WTC11 (cell line): Measurements from ENCODE around the gene FMNL2. TPM values are rescaled to one million over a fixed set of nuclear protein-coding genes. Genes with fewer than 3 reads are reported as not detected.

ENCODE experiments used
- ATAC-seq: fragments of 200-7000 bp; cut with Tn5 transposase; 2 replicates; pipeline ENCODE4 v1.10.0; 2021; ENCODE audit warnings: mild to moderate bottlenecking, moderate library complexity
- CTCF ChIA-PET: fragments of 300-600 bp; sonication (Branson Sonifier 250); formaldehyde crosslinking; loops from one replicate; lab custom pipeline; 2021; ENCODE audit warnings: antibody characterized with exemption; lab: Charles Lee
- POLR2A ChIA-PET: fragments of 350-600 bp; sonication (Branson Sonifier 250); formaldehyde crosslinking; loops from one replicate; lab custom pipeline; 2021; ENCODE audit warnings: antibody characterized with exemption; lab: Charles Lee
- DNase-seq: peaks from one replicate; pipeline ENCODE4 v3.0.0; 2021; ENCODE audit warnings: low spot score
- H3K27ac Mint-ChIP-seq: 2 replicates; pipeline ENCODE4 v1.8.0; 2021; ENCODE audit warnings: mixed read lengths
- H3K27me3 Mint-ChIP-seq: 2 replicates; pipeline ENCODE4 v1.8.0; 2021; ENCODE audit warnings: low read depth, mild to moderate bottlenecking, moderate library complexity, mixed read lengths
- H3K36me3 Mint-ChIP-seq: 2 replicates; pipeline ENCODE4 v1.8.0; 2021; ENCODE audit warnings: mixed read lengths
- H3K4me1 Mint-ChIP-seq: 2 replicates; pipeline ENCODE4 v1.8.0; 2022; ENCODE audit warnings: mixed read lengths
- H3K4me3 Mint-ChIP-seq: 2 replicates; pipeline ENCODE4 v1.8.0; 2021; ENCODE audit warnings: mild to moderate bottlenecking, moderate library complexity, mixed read lengths
- H3K9me3 Mint-ChIP-seq: 2 replicates; pipeline ENCODE4 v1.8.0; 2021; ENCODE audit warnings: mixed read lengths
- GABPB1 ChIP-seq: sonication (generic); formaldehyde crosslinking; IDR thresholded peaks from 2 replicates; pipeline ENCODE4 v1.8.1; 2023; ENCODE audit warnings: mild to moderate bottlenecking, missing genetic modification reagents
- IRF2 ChIP-seq: sonication (generic); formaldehyde crosslinking; IDR thresholded peaks from 2 replicates; pipeline ENCODE4 v1.8.0; 2022; ENCODE audit warnings: low read depth, missing genetic modification reagents, borderline replicate concordance
- NFYB ChIP-seq: sonication (generic); formaldehyde crosslinking; conservative IDR thresholded peaks from 2 replicates; pipeline ENCODE4 v1.8.0; 2022; ENCODE audit warnings: low read depth, missing genetic modification reagents
- NR3C1 ChIP-seq: sonication (generic); formaldehyde crosslinking; conservative IDR thresholded peaks from 2 replicates; pipeline ENCODE4 v1.8.1; 2023; ENCODE audit warnings: low read depth, mild to moderate bottlenecking, missing genetic modification reagents
- OVOL2 ChIP-seq: fragments of 250-450 bp; sonication (Bioruptor Pico); IDR thresholded peaks from 2 replicates; pipeline ENCODE4 v1.9.0; 2021; ENCODE audit warnings: mild to moderate bottlenecking, borderline replicate concordance
- RELA ChIP-seq: sonication (generic); formaldehyde crosslinking; IDR thresholded peaks from 2 replicates; pipeline ENCODE4 v1.8.1; 2022; ENCODE audit warnings: missing genetic modification reagents, mild to moderate bottlenecking, borderline replicate concordance
- SMAD4 ChIP-seq: sonication (generic); formaldehyde crosslinking; IDR thresholded peaks from 2 replicates; pipeline ENCODE4 v1.8.0; 2022; ENCODE audit warnings: mild to moderate bottlenecking, missing genetic modification reagents
- ZNF232 ChIP-seq: sonication (generic); formaldehyde crosslinking; IDR thresholded peaks from 2 replicates; pipeline ENCODE4 v1.8.0; 2022; ENCODE audit warnings: mild to moderate bottlenecking, missing genetic modification reagents
- ZNF423 ChIP-seq: fragments of 250-450 bp; sonication (Bioruptor Pico); IDR thresholded peaks from 2 replicates; pipeline ENCODE4 v2.1.2; 2022; ENCODE audit warnings: mild to moderate bottlenecking, moderate library complexity
- total RNA-seq: library from RNA; stranded (reverse); gene quantifications from 3 replicates; pipeline ENCODE4 v1.2.3, GENCODE V29; 2021
- TF ChIP-seq, protein P1 (sequence below): sonication (generic); formaldehyde crosslinking; IDR thresholded peaks from 2 replicates; pipeline ENCODE4 v1.8.0; 2022; ENCODE audit warnings: mild to moderate bottlenecking, missing genetic modification reagents
- TF ChIP-seq, protein P2 (sequence below): sonication (generic); formaldehyde crosslinking; IDR thresholded peaks from 2 replicates; pipeline ENCODE4 v1.8.0; 2022; ENCODE audit warnings: mild to moderate bottlenecking, missing genetic modification reagents
- TF ChIP-seq, protein P3 (sequence below): sonication (generic); formaldehyde crosslinking; IDR thresholded peaks from 2 replicates; pipeline ENCODE4 v1.8.1; 2022; ENCODE audit warnings: low read depth, missing genetic modification reagents, borderline replicate concordance
- TF ChIP-seq, protein P4 (sequence below): fragments of 250-450 bp; sonication (Bioruptor Pico); IDR thresholded peaks from 2 replicates; pipeline ENCODE4 v1.9.0; 2021; ENCODE audit warnings: mild to moderate bottlenecking
- TF ChIP-seq, protein P5 (sequence below): sonication (generic); formaldehyde crosslinking; IDR thresholded peaks from 2 replicates; pipeline ENCODE4 v1.8.0; 2022; ENCODE audit warnings: missing genetic modification reagents
- TF ChIP-seq, protein P6 (sequence below): sonication (generic); formaldehyde crosslinking; conservative IDR thresholded peaks from 2 replicates; pipeline ENCODE4 v1.8.1; 2022; ENCODE audit warnings: mild to moderate bottlenecking, missing genetic modification reagents
- TF ChIP-seq, protein P7 (sequence below): fragments of 250-450 bp; sonication (Bioruptor Pico); IDR thresholded peaks from 2 replicates; pipeline ENCODE4 v1.9.0; 2021; ENCODE audit warnings: mild to moderate bottlenecking

FMNL2 gene
- total RNA-seq, 1 experiment from 2014 or later = 43.0 TPM

DNA sequence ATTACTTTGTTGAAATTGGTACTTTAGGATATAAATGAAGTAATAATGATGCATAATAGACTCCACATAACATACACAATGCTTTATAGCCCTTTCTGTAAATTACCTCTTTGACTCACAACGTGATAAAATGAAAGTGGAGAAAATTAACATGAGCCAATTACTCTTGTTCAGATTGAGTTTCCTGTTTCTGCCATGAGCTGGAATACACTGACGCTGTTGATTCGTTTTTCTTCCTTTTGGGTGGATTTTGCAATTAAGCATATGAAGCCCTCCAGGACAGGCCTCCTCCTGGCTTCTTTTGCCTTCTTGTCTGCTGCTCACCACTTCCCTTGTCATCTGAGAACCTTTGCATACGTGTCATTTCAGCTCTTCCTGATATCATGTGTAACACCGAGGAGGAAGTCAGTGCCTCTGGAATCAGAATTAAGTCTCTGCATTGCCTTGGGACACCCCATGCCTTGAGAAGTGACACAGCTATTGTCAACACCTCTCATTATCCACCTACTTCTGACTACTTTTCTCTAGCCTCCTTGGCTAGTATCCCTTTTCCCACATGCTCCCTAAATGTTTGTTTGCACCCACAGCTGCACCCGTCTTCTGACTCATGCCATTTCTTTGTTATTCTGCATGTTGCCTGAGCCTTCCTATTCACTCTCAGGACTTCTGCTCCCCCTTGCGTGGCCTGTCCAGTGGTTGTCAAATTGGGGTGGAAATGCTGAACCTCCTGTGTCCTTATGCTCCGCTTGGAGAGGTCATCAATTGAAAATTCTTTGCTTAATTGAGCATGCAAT, 134.1 kb downstream of the FMNL2 start:
- no peaks in the 10 kb centered on the region for H3K27me3 Mint-ChIP-seq
- H3K9me3 Mint-ChIP-seq = no peaks in the 10 kb centered on the region
- DNase-seq = no peak
- peak overlapping the region; percentile 72 for H3K27ac Mint-ChIP-seq
- TF ChIP-seq OVOL2 (CRISPR knock-in tag) (no peak), ZNF423 (CRISPR knock-in tag) (no peak), SMAD4 (CRISPR knock-in tag) (no peak), NR3C1 (no peak), ZNF232 (CRISPR knock-in tag) (no peak)
- TF ChIP-seq, protein P1, sequence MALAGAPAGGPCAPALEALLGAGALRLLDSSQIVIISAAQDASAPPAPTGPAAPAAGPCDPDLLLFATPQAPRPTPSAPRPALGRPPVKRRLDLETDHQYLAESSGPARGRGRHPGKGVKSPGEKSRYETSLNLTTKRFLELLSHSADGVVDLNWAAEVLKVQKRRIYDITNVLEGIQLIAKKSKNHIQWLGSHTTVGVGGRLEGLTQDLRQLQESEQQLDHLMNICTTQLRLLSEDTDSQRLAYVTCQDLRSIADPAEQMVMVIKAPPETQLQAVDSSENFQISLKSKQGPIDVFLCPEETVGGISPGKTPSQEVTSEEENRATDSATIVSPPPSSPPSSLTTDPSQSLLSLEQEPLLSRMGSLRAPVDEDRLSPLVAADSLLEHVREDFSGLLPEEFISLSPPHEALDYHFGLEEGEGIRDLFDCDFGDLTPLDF (CRISPR knock-in tag) = no peak
- TF ChIP-seq, protein P2, sequence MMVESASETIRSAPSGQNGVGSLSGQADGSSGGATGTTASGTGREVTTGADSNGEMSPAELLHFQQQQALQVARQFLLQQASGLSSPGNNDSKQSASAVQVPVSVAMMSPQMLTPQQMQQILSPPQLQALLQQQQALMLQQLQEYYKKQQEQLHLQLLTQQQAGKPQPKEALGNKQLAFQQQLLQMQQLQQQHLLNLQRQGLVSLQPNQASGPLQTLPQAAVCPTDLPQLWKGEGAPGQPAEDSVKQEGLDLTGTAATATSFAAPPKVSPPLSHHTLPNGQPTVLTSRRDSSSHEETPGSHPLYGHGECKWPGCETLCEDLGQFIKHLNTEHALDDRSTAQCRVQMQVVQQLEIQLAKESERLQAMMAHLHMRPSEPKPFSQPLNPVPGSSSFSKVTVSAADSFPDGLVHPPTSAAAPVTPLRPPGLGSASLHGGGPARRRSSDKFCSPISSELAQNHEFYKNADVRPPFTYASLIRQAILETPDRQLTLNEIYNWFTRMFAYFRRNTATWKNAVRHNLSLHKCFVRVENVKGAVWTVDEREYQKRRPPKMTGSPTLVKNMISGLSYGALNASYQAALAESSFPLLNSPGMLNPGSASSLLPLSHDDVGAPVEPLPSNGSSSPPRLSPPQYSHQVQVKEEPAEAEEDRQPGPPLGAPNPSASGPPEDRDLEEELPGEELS (CRISPR knock-in tag) = no peak
- TF ChIP-seq, protein P3, sequence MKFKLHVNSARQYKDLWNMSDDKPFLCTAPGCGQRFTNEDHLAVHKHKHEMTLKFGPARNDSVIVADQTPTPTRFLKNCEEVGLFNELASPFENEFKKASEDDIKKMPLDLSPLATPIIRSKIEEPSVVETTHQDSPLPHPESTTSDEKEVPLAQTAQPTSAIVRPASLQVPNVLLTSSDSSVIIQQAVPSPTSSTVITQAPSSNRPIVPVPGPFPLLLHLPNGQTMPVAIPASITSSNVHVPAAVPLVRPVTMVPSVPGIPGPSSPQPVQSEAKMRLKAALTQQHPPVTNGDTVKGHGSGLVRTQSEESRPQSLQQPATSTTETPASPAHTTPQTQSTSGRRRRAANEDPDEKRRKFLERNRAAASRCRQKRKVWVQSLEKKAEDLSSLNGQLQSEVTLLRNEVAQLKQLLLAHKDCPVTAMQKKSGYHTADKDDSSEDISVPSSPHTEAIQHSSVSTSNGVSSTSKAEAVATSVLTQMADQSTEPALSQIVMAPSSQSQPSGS (CRISPR knock-in tag) = no peak
- ChIA-PET CTCF (interaction anchor here (0.6 kb wide), 1 partner anchor 12 kb away, joined by 4 read pairs; no protein-coding TSS in a partner anchor), POLR2A (no interaction called here)
- peaks cover 90% of the 10 kb centered on the region for H3K4me1 Mint-ChIP-seq
- peak; percentile 9 for ATAC-seq
- H3K4me3 Mint-ChIP-seq = no peak overlapping the region
- no peaks in the 10 kb centered on the region for H3K36me3 Mint-ChIP-seq

DNA sequence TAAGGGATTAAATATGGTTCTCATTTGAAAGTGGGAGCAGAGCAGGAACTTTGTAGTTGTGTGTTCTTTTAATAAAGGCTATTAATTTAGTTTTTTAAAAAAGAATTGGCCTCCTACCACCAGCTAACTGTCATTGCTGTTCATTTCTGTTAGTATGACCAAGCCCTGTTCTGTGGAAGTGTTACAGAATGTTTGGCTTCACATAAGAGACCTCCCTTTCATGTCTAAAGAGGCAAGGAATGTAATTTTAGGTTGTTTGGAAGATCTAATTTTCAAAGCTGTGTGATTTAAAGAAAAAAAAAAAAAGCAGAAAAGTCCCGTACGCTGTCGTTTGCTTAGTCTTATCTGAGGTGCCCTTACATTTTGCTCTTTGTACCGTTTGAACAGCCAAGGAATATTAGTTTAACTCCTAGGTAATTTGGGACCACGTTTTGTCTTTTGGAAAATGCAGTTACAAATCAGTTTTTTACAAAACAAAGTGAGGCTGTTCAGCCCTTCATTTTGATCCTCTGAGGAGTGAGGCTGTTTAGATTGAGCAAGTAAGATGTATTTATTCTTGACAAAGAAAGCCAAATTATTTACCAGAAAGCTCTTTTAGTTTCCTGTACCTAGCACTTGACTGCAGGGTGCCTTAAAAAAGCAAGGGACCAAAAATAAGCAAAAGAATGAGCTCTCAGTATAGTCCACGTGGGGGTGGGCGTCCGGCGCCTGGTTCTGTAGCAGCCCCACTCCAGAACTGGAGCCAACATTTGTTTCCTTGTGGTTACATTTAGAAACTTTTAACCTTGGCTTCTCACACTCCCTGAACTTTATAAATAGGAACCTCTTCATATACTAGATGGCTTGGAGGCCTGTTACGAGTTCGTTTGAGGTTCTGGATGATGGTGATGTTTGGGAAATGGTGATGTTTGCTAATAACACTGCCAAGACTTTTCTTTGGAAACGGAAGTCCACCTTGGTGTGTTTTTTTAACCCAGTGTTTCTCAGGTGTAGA, 136.2 kb downstream of the FMNL2 start:
- no peak for ATAC-seq
- TF ChIP-seq, protein P4, sequence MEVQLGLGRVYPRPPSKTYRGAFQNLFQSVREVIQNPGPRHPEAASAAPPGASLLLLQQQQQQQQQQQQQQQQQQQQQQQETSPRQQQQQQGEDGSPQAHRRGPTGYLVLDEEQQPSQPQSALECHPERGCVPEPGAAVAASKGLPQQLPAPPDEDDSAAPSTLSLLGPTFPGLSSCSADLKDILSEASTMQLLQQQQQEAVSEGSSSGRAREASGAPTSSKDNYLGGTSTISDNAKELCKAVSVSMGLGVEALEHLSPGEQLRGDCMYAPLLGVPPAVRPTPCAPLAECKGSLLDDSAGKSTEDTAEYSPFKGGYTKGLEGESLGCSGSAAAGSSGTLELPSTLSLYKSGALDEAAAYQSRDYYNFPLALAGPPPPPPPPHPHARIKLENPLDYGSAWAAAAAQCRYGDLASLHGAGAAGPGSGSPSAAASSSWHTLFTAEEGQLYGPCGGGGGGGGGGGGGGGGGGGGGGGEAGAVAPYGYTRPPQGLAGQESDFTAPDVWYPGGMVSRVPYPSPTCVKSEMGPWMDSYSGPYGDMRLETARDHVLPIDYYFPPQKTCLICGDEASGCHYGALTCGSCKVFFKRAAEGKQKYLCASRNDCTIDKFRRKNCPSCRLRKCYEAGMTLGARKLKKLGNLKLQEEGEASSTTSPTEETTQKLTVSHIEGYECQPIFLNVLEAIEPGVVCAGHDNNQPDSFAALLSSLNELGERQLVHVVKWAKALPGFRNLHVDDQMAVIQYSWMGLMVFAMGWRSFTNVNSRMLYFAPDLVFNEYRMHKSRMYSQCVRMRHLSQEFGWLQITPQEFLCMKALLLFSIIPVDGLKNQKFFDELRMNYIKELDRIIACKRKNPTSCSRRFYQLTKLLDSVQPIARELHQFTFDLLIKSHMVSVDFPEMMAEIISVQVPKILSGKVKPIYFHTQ (CRISPR knock-in tag) = no peak
- H3K4me3 Mint-ChIP-seq = no peak overlapping the region
- no peaks in the 10 kb centered on the region for H3K27me3 Mint-ChIP-seq
- CTCF ChIA-PET = interaction anchor here (0.9 to 1.1 kb wide), 3 partner anchors 15 to 295 kb away, joined by 3 read pairs; partner anchors contain the start of gene STAM2
- peaks cover 71% of the 10 kb centered on the region for H3K4me1 Mint-ChIP-seq
- no peaks in the 10 kb centered on the region for H3K36me3 Mint-ChIP-seq
- no peaks in the 10 kb centered on the region for H3K9me3 Mint-ChIP-seq
- H3K27ac Mint-ChIP-seq = no peak overlapping the region; the same call in 1 of the 2 replicates
- POLR2A ChIA-PET = interaction anchor here (0.6 kb wide), 1 partner anchor 14 kb away, joined by 3 read pairs; no protein-coding TSS in a partner anchor
- no peak for DNase-seq

DNA sequence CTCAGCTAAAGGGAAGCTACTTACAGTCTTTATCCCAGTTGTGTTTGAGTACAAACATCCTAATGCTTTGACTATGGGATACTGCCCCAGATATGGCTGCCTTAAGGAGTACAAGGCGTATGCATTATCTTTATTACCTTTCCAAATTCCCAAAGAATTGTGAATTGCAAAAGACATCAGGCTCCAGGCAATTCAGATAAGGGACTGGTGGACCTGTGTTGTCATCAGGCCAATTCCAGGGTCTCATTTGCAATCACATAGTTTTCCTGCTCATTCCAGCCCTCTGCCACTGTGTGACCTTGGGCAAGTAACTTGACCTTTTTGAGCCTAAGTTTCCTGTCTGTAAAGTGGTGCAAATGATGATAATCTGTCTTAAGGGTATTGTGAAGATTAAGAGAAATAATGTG, 137.5 kb downstream of the FMNL2 start:
- peak; percentile 23; the same call in 1 of the 2 replicates for ATAC-seq
- Mint-ChIP-seq H3K4me1 (peaks cover 58% of the 10 kb centered on the region), H3K27ac (no peak overlapping the region), H3K4me3 (no peak overlapping the region), H3K27me3 (no peaks in the 10 kb centered on the region), H3K36me3 (no peaks in the 10 kb centered on the region), H3K9me3 (no peaks in the 10 kb centered on the region)
- ChIA-PET POLR2A (no interaction called here), CTCF (interaction anchor here (1.1 kb wide), 1 partner anchor 297 kb away, joined by 3 read pairs; the partner anchor contains the start of gene STAM2)
- no peak for DNase-seq
- TF ChIP-seq GABPB1 (CRISPR knock-in tag) (peak; percentile 44; the same call in 1 of the 2 replicates), IRF2 (no peak), RELA (CRISPR knock-in tag) (no peak), NFYB (no peak)
- TF ChIP-seq, protein P5, sequence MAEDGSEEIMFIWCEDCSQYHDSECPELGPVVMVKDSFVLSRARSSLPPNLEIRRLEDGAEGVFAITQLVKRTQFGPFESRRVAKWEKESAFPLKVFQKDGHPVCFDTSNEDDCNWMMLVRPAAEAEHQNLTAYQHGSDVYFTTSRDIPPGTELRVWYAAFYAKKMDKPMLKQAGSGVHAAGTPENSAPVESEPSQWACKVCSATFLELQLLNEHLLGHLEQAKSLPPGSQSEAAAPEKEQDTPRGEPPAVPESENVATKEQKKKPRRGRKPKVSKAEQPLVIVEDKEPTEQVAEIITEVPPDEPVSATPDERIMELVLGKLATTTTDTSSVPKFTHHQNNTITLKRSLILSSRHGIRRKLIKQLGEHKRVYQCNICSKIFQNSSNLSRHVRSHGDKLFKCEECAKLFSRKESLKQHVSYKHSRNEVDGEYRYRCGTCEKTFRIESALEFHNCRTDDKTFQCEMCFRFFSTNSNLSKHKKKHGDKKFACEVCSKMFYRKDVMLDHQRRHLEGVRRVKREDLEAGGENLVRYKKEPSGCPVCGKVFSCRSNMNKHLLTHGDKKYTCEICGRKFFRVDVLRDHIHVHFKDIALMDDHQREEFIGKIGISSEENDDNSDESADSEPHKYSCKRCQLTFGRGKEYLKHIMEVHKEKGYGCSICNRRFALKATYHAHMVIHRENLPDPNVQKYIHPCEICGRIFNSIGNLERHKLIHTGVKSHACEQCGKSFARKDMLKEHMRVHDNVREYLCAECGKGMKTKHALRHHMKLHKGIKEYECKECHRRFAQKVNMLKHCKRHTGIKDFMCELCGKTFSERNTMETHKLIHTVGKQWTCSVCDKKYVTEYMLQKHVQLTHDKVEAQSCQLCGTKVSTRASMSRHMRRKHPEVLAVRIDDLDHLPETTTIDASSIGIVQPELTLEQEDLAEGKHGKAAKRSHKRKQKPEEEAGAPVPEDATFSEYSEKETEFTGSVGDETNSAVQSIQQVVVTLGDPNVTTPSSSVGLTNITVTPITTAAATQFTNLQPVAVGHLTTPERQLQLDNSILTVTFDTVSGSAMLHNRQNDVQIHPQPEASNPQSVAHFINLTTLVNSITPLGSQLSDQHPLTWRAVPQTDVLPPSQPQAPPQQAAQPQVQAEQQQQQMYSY = no peak
- TF ChIP-seq, protein P6, sequence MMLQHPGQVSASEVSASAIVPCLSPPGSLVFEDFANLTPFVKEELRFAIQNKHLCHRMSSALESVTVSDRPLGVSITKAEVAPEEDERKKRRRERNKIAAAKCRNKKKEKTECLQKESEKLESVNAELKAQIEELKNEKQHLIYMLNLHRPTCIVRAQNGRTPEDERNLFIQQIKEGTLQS (CRISPR knock-in tag) = no peak
- TF ChIP-seq, protein P7, sequence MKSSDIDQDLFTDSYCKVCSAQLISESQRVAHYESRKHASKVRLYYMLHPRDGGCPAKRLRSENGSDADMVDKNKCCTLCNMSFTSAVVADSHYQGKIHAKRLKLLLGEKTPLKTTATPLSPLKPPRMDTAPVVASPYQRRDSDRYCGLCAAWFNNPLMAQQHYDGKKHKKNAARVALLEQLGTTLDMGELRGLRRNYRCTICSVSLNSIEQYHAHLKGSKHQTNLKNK (CRISPR knock-in tag) = no peak
